ENCODE data around the gene TEDC1.

TEDC1 gene

GRCh38 chr14:105473677-105474482, 17.2 kb upstream of the TEDC1 start:
- DNase-seq (ENCODE audit: low read depth in 2 of 2): peak in 1 of 2 donors; percentile 49

DNA sequence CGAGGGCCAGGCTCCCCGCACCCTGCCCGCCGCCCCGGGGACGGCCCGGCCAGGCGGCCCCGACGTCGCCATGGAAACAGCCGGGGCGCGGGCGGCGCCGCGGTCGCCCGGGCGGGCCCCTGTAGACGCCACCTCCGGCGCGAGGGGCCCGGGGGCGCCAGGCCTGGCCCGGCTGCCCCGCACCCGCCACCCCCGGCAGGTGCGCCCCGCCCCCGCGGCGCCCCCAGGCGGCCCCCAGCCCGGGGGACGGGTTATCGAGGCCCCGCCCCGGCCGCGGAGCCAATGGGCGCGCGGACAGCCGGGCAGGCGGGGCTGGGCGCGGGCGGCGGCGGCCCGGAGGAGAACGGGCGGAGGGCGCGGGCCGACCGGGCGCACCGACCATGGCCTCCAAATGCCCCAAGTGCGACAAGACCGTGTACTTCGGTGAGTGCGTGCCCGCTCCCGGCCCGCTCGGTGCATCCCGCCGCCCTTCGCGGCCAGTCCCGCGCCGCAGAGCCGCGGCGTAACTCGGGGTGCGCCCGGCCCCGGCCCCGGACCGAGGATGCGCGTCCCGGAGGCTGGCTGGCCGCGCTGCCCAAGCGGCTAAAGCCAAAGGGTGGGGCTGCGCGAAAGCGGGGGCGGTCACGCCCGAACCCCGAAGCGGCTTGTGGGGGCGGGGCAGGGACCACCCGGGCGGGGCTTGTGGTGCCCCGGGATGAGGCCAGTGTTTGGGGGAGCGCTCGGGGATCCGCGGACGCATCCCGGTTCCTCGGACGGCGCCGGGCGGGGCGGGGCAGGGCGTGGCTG, 16.4 kb upstream of the TEDC1 start, which contains the start of gene CRIP2:
CRIP2 (plus strand) TSS at position 339 of the 786 bp plus-strand sequence; CDS start at position 381, 42 bp downstream.
- DNase-seq (ENCODE audit: low read depth in 2 of 2): no peak

GRCh38 chr14:105475269-105476096, 15.6 kb upstream of the TEDC1 start:
- DNase-seq (ENCODE audit: low read depth in 2 of 2): no peak

- DNase-seq (ENCODE audit: low read depth in 2 of 2): no peak
These were observed 14.8 kb upstream of the TEDC1 start for GRCh38 chr14:105476097-105476830.

- no peak for DNase-seq (ENCODE audit: low read depth in 2 of 2)
These were observed 14.0 kb upstream of the TEDC1 start for GRCh38 chr14:105476831-105477659.

DNA sequence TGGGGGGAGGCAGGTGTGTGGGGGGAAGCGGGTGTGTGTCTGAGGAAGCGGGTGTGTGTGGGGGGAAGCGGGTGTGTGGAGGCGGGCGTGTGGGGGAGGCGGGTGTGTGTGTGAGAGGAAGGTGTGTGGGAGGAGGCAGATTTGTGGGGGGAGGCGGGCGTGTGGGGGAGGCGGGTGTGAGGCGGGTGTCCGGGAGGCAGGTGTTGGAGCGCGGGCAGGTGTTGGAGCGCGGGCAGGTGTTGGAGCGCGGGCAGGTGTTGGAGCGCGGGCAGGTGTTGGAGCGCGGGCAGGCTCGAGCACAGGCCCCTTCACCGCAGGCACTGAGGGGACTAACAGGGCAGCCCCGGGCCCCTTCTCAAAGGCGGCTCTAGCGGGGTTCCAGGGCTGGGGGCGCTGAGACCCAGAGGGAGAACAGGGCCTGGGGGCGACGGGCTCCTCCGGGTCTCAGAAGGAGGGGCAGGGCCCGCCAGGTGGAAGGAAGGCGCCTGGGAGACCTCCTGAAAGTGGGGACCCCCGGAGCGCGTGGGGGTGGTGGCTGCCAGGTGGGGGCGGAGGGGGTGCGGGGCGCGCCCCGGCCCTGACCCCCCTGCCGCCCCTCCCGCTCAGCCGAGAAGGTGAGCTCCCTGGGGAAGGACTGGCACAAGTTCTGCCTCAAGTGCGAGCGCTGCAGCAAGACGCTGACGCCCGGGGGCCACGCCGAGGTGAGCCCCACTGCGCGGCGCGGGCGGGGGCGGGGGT, 13.2 kb upstream of the TEDC1 start:
- no peak for DNase-seq (ENCODE audit: low read depth in 2 of 2)

GRCh38 chr14:105478398-105479251, 12.4 kb upstream of the TEDC1 start:
- DNase-seq (ENCODE audit: low read depth in 2 of 2): no peak

GRCh38 chr14:105479431-105480158, 11.5 kb upstream of the TEDC1 start:
- no peak for DNase-seq (ENCODE audit: low read depth in 2 of 2)

GRCh38 chr14:105480199-105480746, 10.8 kb upstream of the TEDC1 start:
- no peak for DNase-seq (ENCODE audit: low read depth in 2 of 2)

DNA sequence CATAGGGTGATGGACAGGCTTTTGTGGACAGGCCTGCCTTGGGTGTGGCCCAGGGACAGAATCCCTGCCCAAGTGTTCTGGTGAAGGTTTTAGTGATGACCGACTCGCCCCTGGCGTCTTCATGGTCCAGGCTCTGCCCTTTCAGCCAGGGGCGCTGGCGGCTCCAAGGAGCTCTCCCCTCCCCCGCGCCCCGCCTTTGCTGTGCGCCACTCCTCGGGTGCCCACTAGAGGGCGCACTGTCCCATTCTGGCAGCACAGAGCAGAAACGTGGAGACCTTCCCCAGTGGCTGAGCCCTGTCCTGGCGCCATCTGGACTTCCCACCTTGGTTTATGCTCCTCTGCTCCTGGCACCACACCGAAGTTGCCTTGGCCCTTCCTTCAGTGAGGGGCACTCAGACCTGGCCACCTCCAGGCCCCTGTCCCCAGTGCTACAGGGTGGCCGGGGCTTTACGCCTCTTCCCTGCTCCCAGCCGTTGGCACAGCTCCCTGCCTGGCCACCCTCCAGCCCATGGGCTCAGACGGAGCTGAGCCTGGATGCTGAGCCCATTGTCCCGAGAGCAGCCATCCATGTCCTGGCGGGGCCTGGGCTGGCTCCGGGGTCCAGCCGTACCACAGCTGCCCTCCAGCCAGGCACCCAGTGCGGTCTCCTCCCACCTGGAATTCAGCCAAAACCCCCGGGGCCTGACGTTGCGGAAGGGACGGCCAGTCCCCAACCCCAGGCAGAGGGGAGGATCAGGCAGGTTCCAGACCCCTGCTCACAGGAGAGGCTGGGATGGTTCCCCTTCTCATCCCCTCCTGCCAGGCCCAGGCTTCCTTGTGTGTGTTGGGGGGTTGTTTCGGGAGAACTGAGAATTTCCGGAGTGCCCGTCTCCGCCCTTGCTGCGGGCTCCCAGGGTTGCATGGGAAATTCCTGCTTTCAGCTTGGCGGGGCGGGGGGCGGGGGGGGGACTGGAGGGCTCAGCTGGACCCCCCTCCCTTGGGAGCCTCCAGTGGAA, 9.9 kb upstream of the TEDC1 start:
- peak; percentile 75 to 90 for DNase-seq (ENCODE audit: low read depth in 2 of 2)

DNA sequence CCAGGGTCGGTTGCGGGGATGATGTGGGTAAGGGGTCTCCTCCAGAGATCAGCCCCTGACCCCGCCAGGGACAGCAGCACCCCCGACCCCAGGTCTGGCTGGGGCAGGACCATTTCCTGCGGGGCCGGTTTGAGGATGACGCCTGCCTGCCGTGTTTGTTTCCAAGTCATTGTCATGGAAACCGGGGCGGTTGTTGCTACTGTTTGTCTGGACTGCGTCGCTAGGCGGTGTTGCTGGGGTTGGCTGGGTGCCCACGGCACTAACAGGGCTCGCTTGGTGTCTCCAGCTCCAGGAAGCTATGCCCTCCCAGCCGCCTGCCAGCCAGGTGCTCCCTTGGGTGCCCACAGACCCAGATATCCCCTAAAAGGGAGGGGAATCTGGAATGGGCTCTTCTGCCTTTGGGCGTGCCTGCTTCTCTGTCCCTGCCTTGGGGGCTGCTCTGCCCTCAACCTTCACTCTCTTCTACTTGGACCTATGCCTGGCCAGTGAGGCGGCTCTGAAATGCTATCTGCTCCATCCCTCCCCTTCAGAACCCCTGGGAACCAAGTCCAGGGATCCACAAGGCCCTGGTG, 9.1 kb upstream of the TEDC1 start:
- DNase-seq (ENCODE audit: low read depth in 2 of 2): peak; percentile 56 to 92

DNA sequence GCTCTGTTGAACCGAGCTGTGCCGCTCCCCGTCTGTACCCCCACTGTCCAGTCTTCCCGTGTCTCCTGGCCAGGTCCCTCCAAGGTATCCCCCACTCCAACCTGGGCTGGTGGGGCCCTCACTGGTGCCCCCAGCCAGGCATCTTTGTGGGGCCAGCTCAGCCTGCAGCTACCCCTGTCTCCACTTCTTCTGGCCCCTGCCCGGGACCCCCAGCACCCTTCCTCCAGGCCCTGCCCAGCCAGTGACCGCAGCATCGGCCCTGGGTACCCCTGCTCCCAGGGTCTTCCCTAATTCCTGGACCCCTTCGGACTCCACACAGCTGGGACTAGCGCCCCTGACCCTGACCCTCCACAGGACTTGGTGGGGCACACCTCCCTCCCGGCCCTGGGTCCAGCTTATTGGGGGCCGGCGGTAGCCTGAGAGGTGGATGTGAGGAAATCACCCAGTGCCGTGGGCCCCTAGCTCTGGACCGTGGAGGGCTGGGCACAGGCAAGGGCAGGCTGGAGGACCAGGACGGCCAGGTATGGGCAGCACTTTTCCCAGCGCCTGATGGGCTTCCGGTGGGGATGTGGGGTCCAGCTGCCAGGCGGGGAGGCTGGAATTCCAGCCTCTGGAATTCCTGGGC, 8.4 kb upstream of the TEDC1 start:
- no peak for DNase-seq (ENCODE audit: low read depth in 2 of 2)

DNA sequence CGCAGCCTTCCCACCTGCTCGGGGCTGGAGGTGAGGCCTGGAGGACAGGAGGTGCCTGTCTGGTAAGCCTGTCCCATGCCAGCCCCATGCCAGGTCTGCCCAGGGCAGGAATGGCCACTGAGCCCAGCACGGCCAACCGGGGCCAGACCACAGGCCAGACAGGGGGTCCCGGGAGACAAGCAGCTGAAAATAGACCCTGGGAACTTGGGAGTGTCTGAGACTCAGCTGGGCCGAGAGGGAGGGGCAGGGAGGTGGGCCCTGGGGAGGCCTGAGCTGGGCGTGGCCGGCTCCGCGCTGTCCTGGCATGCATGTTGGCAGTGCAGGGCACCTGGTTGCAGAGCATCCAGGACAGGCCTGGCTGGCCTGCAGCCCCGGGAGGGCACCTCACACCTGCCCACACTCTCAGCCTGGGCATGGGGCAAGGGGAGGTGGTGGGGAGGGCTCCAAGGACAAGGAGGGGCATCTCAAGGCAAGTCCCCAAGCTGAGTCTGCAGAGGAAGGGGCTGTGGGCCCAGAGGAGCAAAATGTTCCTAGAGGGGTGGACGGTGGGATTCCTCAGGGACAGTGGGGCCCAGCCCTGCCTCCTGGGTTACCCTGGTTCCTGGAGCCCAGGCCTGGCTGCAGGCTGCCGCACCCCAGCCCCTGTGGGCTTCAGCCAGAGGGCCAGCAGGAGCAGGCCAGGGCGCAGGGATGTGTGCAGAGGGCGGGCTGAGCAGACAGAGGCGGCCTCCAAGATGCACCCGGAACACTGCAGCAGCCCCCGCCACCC, 7.6 kb upstream of the TEDC1 start:
- DNase-seq (ENCODE audit: low read depth in 2 of 2): no peak

GRCh38 chr14:105484069-105484996, 6.7 kb upstream of the TEDC1 start:
- peak in 1 of 2 donors; percentile 59 for DNase-seq (ENCODE audit: low read depth in 2 of 2)

Data from stimulated activated CD4-positive, alpha-beta T cell treated with anti-CD3 and anti-CD28 coated beads, Interleukin-1b, Interleukin-23, amount 100 ng/mL, for 1 hour (primary cell).